Kidney glomerular epithelial cell (primary cell): ENCODE results near the gene ZNF345.
A peak's percentile ranks its signal among the peaks of the same experiment; 100 is the strongest.

Experiments
- DNase-seq: peaks from one replicate; lab custom pipeline; 2025; lab: John Stamatoyannopoulos, UW

ZNF345 gene

DNA sequence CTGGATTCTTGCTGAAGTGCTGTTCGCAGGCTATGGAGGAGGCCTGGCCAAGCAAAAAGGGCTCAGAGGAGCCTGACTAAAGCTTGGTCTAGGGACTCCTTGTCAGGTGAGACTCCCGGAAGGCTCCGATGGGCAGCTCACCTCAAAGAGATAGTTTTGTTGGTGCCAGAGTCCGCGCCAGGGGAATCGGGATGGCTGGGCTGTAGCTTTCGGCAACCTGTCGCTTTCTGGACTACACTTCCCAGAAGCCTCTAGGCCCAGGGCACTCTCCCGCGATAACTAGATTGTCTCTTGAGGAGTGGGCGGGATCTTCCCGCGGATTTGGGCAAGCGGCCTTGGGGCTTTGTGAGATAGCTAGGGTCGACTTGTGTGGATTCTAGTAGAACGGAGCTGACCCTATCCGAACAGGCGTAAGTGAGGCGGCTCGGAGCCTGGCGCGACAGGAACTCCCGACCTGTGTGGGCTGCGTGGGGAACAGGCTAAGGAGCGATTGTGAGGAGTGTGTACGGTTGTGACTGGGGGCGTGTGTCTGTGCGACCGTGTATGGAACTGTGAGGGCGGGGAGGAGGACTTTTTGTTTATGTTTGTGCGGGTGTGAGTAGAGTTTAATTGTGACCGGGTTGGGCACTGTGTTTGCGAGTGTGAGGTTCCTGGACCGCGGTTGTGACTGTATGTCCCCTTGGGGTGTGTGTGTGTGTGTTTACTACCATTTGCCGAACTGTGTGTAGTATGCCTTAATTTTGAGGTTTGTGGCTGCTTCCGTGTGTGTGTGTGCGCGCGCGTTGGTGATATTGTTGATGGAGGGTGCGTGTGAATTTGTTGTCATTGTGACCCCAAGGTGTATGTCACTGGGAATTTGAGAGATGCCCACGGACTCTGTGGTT, at the start of gene ZNF345:
TSS of gene ZNF345 (plus strand) at position 318 of the 884 bp plus-strand sequence. CDS start 25,955 bp downstream, outside the sequence.
- peak; percentile 87 for DNase-seq

DNA sequence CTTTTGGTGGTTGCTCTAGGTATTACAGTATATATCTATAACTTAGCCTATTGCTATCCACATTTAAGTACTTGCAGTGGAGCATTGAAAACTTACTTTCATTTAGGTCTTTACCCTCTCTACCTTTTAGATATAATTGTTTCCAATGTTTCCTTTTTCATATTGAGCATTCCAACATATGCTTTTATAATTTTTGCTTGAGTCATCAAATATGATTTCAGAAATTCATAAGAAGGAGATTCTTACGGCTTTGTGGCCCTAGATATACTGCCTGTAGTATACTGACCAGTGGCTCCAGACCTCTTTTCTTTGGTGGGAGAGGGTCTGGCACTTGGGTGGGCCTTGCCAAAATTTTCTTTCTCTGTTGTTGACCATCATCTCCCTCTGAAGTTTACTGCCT, 45.3 kb upstream of the ZNF345 start:
- no peak for DNase-seq

DNA sequence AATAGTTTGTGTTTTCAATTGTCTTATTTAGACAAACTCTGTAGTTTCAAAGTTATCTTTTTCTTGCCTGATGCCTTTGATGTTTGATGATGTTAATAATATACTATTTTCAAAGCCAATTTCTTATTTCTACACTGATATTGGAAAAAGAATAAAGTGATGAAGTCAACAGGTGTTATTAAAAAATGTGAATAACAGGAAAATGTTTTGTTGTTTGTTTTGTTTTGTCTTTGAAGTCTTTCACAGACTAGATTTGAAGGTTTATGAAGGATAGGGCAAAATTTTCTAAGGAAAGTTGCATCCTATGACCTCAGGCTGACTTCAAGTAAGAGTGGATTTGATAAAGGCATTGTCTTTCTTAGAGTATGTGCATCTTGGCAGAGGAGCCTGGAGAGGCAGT, 43.6 kb upstream of the ZNF345 start:
- DNase-seq, result no peak

DNA sequence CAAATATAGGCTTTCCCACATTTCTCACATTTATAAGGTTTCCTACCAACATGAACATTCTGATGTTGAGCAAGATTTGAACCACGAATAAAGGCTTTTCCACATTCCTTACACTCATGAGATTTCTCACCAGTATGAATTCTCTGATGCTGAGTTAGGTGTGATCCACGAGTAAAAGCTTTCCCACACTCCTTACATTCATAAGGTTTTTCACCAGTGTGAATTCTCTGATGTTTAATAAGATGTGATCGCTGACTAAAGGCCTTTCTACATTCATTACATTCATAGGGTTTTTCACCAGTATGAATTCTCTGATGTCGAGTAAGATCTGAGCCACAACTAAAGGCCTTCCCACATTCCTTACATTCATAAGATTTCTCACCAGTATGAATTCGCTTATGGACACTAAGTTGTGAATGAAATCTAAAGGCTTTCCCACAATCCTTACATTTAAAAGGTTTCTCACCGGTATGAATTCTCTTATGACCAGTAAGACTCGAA, 31.5 kb upstream of the ZNF345 start:
- no peak for DNase-seq

DNA sequence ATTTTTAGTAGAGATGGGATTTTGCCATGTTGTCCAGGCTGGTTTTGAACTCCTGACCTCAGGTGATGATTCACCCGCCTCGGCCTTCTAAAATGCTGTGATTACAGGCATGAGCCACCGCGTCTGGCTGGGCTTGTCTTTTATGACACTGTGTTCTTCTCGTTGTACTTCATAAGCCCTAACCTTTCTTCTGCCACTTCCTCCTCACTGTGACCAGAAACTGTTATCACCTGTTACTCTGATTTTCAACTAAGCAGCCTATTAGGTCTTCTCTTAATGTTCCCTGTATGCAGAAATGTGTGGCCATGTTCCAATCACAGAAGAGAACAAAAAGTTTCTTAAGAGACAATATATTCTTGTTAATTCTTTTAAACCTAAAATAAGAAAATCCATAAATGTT, 28.9 kb upstream of the ZNF345 start:
- DNase-seq, result no peak

DNA sequence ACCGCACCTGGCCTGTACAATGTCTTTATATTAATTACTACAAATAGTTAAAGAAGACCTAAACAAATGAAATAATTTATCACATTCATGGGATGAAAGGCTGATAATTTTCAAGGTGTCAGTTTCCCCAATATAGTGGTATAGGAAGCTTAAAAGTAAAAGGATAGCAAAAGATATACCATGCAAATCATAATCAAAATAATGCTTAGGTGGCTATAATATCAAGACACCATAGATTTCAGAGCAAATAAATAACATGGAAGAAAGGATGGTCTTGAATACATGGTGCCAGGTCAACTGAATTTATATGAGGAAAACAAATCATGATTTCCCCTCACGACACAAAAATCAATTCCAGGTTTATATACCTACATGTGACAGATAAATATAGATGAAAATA, 17.2 kb upstream of the ZNF345 start:
- DNase-seq, result no peak

DNA sequence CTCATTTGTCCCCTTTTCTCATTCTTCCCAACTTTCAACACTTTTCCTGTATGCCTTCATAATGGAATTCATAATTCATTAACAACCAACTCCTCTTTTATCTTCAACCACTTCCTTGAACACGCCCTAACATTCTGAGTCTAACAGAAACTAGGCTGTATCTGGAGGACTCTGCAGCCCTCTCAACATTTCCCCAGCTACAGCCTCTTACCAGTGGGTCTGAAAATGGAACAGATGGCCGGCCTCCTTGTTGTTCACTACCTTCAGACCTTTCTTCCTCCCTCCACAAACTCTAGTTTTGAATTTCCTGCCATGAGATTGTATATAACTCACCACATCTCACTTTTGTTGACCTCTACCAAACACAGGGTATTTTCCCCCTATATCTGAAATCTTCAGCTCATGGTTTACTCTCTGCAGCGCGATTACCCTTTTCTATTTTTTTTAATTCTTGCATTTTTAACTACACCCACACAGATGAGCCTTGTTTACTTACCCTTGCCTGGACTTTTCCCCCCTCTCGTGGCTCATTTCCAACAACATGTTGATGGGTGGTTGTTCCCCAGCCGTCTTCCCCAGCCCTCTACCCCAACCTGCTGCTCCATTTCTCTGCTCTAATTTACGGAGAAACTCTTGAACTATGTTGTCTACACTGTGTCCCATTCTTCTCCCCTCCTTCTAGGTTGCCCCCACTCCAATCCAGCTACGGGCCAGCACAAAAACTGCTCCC, 13.3 kb upstream of the ZNF345 start:
- DNase-seq, result peak; percentile 14

DNA sequence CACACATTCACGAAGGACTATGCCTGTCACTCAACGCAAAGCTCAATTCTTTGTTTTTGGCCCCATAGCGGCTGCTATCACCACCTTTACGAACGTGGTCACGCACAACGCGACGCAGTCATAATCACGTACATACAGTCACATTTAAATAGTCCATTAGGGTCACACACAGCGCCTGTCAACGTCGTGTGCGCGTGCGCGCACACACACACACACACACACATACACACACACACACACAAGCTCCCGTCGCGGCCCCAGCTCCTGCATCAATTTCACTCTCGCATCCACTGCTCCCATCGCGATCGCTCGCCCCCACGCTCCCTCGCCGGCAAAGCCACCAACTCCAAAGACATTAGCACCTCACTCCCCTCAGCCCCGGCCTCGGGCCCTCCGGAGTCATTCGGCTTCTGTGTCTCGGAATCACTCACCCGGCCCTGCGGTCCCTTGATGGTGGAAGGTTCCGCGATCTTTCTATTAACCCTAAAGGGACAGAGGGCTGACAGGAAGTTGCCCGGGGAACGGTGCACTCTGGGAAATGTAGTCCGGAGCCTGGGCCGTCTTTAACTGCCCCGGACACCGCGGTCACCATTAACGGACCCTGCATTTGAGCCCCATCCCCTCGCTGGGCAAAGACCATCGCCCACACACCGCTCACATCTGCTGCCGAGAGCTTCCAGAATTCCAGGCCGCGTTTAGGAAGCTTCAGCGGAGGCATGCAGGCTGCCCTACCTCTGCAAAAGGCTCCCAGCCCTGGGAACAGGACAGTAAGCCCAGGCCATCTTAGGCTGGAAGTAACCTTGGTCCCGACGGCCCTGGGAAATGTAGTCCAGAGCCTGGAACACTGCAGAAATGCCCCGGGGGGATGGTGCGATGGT, 12.5 kb upstream of the ZNF345 start, which contains the start of gene ZNF790:
TSS of gene ZNF790 (minus strand) at position 482 of the 878 bp plus-strand sequence. CDS start 12,768 bp downstream, outside the sequence.
- peak; percentile 79 for DNase-seq

DNA sequence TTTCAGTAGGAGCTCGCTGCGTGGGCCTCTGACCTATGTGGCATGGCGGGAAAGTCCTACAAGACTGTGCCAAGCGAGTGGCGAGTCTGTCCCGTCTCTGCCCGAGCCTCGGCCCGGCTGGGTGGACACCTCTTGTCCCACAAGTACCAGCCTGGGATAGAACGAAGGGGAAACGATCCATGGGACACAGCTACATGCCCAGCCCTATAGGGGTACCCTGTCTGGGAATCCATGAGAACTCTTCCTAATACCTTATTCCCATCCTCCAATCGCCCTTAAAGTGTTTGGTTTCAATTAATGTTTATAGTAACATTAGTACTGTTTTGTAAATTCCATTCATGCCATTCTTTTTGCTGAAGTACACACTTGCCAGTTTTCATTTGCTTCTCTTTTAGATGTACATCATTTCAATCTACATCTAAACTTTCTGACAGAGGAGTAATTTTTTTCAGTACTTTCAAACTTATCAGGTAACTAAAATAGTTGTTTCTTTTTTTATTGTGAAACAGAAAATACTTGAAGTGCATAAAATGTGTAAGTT, 11.8 kb upstream of the ZNF345 start:
- no peak for DNase-seq

DNA sequence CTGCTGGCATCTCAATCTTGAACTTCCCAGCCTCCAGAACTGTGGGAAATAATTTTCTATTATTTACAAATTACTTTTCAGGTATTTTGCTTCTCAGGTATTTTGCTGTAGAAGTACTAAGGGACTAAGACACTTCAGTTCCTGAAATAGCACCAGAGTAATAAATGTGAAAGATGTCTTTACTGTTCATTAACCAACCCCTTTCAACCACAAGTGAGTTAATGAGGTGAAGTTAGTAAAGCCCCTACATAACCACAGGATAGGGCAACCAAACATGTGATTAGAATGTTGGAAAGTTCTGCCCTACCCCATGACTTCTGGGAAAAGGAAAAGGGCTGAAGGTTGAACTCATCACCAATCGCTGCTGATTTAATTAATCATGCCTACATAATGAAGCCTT, 2.7 kb upstream of the ZNF345 start:
- DNase-seq, result no peak

DNA sequence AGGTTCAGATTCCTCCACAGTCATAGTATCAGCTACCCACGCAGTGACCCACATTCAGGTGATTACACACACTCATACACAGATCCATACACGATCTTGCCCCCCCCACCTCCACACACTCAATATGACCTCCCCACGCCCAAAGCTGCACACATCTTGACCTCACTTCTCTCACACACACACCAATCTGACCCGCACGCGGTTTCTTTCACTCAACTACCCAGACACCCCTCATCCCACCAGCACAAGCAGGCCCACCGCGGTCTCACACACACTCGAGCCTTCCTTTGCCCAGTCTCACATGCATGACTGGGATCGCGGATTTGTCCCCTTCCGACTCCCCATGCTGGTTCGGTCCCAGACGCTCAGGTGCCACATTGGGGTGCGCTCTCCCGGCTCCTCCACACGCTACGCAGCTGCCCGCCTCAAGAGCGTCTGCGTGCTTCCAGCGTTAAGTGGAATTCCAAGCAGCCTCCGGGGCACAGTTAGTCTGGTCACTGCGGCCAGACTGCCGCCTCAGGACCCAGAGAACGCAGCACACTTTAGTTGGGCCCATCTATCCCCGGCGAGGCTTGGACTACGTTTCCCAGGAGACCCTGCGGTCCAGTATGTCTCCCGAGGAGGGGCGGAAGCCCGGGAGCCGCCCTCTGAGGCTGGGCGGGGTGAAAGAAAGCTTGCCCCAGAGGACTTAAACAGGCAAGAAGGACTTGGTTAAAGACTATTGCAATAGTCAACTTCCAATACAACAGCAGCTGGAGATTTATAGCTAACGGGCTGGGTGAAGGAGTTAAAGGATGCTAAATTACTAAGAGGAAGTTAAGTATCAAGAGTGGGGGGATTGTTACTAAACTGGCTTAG, 746 bp upstream of the ZNF345 start:
- DNase-seq, result peak; percentile 79

DNA sequence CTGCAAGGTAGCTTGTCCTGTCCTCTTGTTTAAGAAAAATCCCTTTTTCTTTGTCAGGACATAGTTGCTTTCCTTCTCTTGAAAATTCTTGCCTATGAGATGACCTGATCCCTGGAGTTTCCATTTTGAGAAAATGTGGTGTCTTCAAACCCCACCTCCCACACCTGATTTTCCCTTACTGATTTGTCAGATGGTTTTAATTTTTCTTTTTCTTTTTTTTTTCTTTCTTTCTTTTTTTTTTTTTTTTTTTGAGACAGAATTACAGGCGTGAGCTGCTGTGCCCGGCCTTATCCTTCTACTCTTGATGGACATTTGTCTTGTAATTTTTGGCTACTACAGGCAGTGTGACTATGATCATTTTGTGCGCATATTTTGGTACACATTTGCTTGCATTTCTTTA, 1.2 kb downstream of the ZNF345 start:
- DNase-seq, result no peak

DNA sequence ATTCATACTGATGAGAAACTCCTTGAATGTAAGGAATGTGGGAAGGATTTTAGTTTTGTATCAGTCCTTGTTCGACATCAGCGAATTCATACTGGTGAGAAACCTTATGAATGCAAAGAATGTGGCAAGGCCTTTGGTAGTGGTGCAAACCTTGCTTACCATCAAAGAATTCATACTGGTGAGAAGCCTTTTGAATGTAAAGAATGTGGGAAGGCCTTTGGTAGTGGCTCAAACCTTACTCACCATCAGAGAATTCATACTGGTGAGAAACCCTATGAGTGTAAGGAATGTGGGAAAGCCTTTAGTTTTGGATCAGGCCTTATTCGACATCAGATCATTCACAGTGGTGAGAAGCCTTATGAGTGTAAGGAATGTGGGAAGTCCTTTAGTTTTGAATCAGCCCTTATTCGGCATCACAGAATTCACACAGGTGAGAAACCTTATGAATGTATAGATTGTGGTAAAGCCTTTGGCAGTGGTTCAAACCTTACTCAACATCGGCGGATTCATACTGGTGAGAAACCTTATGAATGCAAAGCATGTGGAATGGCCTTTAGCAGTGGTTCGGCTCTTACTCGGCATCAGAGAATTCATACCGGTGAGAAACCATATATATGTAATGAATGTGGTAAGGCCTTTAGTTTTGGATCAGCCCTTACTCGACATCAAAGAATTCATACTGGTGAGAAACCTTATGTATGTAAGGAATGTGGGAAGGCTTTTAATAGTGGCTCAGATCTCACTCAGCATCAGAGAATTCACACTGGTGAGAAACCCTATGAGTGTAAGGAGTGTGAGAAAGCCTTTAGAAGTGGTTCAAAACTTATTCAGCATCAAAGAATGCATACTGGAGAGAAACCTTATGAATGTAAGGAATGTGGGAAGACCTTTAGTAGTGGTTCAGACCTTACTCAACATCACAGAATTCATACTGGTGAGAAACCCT, 26.6 kb downstream of the ZNF345 start:
- DNase-seq, result no peak

DNA sequence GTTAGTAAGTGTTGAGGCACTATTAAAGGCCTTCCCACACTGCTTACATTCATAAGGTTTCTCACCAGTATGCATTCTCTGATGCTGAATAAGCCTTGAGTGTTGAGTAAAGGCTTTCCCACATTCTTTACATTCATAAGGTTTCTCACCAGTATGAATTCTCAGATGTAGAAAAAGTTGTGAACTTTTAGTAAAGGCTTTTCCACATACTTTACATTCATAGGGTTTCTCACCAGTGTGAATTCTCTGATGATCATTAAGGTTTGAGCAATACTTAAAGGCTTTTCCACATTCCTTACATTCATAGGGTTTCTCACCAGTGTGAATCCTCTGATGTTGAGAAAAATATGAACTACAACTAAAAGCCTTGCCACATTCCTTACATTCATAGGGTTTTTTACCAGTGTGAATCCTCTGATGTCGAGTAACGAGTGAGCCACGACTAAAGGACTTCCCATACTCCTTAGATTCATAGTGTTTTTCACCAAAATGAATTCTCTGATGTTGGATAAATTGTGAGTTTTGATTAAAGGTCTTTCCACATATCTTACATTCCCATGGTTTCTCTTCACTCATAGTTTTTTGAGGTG, 41.2 kb downstream of the ZNF345 start:
- DNase-seq, result no peak

DNA sequence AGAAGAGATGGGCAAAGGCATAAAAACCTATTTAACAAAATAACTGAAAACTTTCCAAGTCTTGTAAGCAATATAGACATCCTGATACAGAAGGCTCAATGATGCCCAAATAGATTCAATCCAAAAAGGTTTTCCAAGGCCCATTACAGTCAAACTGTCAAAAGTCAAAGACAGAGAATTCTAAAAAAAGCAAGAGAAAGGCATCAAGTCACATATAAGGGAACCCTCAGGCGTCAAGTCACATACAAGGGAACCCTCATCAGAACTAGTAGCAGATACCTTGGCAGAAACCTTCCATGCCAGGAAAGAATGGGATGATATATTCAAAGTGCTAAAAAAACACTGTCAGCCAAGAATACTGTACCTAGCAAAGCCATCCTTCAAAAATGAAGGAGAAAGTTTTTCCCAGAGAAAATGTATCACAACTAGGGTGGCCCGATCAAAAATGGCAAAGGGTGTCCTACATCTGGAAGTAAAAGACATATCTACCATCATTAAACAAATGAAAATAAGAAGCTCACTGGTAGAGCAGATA, 44.2 kb downstream of the ZNF345 start:
- DNase-seq, result no peak

DNA sequence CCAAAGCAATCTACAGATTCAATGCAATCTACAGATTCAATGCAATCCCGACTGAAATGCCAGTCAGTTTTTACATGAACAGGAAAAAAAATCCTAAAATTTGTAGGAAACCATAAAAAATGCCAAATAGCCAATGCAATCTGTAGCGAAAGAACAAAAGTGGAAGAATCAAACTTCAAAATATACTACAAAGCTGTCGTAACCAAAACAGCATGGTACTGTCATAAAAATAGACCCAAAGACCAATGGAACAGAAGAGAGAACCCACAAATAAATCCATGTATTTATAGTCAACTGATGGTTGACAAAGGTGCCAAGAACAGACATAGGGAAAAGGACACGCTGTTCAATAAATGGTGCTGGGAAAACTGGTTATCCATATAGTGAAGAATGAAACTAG, 47.7 kb downstream of the ZNF345 start:
- no peak for DNase-seq

DNA sequence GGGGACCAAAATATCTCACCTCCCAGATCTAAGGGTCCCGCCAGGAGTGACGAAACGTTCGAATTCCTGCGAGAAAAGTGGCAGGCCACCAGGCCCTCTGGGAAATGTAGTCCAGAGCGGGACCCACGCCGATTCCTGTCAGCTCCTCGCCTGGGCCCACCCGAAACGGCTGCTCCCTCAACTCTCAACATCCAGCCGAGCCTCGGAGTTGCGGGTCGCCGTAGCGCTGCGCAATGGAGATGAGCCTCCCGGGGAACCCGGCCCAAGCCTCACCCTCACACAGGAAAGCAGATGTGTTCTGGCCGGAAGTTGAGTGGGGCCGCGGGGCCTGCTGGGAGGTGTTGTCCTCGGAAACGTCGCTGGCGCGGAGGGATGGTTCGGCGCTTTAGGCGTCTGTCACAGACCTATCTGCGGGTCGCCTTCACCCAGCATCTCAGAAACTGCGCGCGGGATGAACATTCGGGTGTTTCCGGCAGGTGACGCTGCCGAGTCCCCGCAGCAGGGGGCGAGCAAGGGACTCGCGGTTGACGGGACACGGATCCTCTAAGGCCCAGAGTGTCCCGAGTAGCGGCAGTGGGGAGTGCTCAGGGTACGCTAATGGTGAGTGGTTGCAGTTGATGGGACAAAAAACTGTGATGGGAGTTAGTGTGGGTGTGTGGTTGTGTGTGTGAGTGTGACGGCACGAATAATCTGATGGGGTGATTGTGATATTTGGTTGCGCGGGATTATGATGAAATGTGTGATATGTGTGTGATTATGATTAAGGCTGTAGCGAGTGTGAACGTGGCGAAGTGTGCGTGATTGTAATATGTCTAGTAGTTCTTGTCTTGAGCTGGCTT, 65.5 kb downstream of the ZNF345 start, which contains the start of the genes ZNF568 and ZNF829:
TSS of gene ZNF568 (plus strand) at position 341 of the 839 bp plus-strand sequence. CDS start 6,439 bp downstream, outside the sequence.
TSS of gene ZNF829 (minus strand) at position 300 of the 839 bp plus-strand sequence. CDS start 1,124 bp downstream, outside the sequence.
- peak; percentile 86 for DNase-seq

DNA sequence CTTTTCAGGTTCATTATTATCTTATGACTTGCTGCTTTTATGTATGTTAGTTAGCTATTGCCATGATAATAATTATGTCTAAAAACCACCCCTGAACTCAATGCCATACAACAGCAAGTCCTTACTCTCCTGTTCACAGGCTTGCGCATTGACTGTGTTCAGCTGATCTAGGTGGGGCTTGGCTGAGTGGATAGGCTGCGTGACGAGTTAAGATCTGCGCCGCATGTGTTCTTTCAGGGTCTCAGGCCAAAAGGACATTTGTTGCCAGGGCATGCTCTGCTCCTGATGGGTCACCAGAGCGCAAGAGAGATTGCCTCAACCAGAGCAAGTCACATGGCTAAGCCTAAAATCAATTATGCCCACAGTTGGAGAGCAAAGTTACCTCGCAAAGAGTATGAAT, 66.3 kb downstream of the ZNF345 start:
- DNase-seq, result no peak
